Panc1 (cell line): Measurements from ENCODE around the gene TSPAN2. TPM values are rescaled to one million over a fixed set of nuclear protein-coding genes. Genes with fewer than 3 reads are reported as not detected.

Experiments used
- ATAC-seq: fragments of 200-7000 bp; cut with Tn5 transposase; 2 replicates; pipeline ENCODE4 v1.9.1; 2020; ENCODE audit warnings: mild to moderate bottlenecking, moderate library complexity
- BruUV-seq: library from RNA; stranded (reverse); fragments of 400-500 nt; replicated peaks from 2 replicates; lab custom pipeline; 2021; lab: Mats Ljungman, UMichigan
- CTCF ChIA-PET: fragments of 300-600 bp; sonication (Branson Sonifier 250); formaldehyde crosslinking; loops from one replicate; lab custom pipeline; 2022; ENCODE audit warnings: antibody characterized with exemption; lab: Charles Lee
- POLR2A ChIA-PET: fragments of 300-600 bp; sonication (Branson Sonifier 250); formaldehyde crosslinking; loops from one replicate; lab custom pipeline; 2022; ENCODE audit warnings: antibody characterized with exemption; lab: Charles Lee
- DNase-seq: peaks from one replicate; pipeline ENCODE4 v3.0.0-alpha.2; 2010; ENCODE audit warnings: low read depth, low spot score
- H3K27ac ChIP-seq: 2 replicates; pipeline ENCODE4 v1.5.1; 2011; ENCODE audit warnings: mild to moderate bottlenecking, low read length, inconsistent platforms
- H3K27me3 ChIP-seq: fragments of 200-500 bp; sonication (Bioruptor generic); 2 replicates; pipeline ENCODE4 v1.6.0; 2014; ENCODE audit warnings: low read length, inconsistent platforms; ENCODE audit not compliant: control insufficient read depth, insufficient read depth
- H3K36me3 ChIP-seq: fragments of 200-500 bp; sonication (Bioruptor generic); 2 replicates; pipeline ENCODE4 v1.5.1; 2014; ENCODE audit warnings: inconsistent platforms, mild to moderate bottlenecking, low read length, moderate library complexity; ENCODE audit not compliant: control insufficient read depth, insufficient read depth
- H3K4me1 ChIP-seq: 2 replicates; pipeline ENCODE4 v1.5.1; 2011; ENCODE audit warnings: inconsistent platforms, mild to moderate bottlenecking, low read length, moderate library complexity; ENCODE audit not compliant: control insufficient read depth, insufficient read depth
- H3K4me3 ChIP-seq, 2 experiments: 2 replicates each; pipeline ENCODE4 v1.5.1; 2011 to 2012; ENCODE audit warnings: low read depth in 2 of 2, low read length in 2 of 2, mild to moderate bottlenecking in 2 of 2, inconsistent platforms in 1 of 2, moderate library complexity in 1 of 2
- H3K9me3 ChIP-seq: fragments of 200-500 bp; sonication (Bioruptor generic); 2 replicates; pipeline ENCODE4 v1.5.1; 2014; ENCODE audit warnings: low read depth, mild to moderate bottlenecking, inconsistent platforms, low read length, moderate library complexity; ENCODE audit not compliant: control insufficient read depth, insufficient read depth
- CTCF ChIP-seq: fragments of 450-650 bp; IDR thresholded peaks from 2 replicates; pipeline ENCODE4 v1.5.1; 2017; ENCODE audit warnings: mild to moderate bottlenecking
- POLR2AphosphoS5 ChIP-seq: IDR thresholded peaks from 2 replicates; pipeline ENCODE4 v1.6.1; 2012; ENCODE audit warnings: mild to moderate bottlenecking, low read depth, low read length, moderate library complexity
- SIN3A ChIP-seq: IDR thresholded peaks from 2 replicates; pipeline ENCODE4 v1.6.1; 2012; ENCODE audit warnings: low read depth, mild to moderate bottlenecking, low read length, moderate library complexity, borderline replicate concordance; ENCODE audit not compliant: insufficient read depth
- TCF7L2 ChIP-seq: IDR thresholded peaks from 2 replicates; pipeline ENCODE4 v1.6.1; 2011; ENCODE audit warnings: mild to moderate bottlenecking, low read depth, low read length, inconsistent platforms
- in situ Hi-C: cut with HindIII; loops from 2 replicates; pipeline ENCODE4 v1.10.0; 2016; ENCODE audit warnings: low sequenced_read_pairs, low pct_unique_long_range_greater_than_20kb
- intact Hi-C: fragments of 100-400 bp; cut with micrococcal nuclease; formaldehyde crosslinking; loops from one replicate; pipeline ENCODE4 v1.10.0; 2022; ENCODE audit not compliant: unreplicated experiment
- total RNA-seq: library from RNA; stranded (reverse); gene quantifications from one replicate; pipeline ENCODE4 v1.2.1, GENCODE V29; 2021; ENCODE audit not compliant: unreplicated experiment
- TF ChIP-seq, protein P1 (sequence below), 2 experiments: IDR thresholded peaks; 2 replicates each; pipeline ENCODE4 v1.6.1; 2011 to 2012; ENCODE audit warnings: low read depth in 2 of 2, control low read depth in 1 of 2, low read length in 1 of 2, mild to moderate bottlenecking in 1 of 2, moderate library complexity in 1 of 2; ENCODE audit not compliant: insufficient read depth in 1 of 2

The TSPAN2 gene
- total RNA-seq, 1 experiment from 2014 or later, result not detected

GRCh38 chr1:115067161-115067859 lies 22.0 kb downstream of the TSPAN2 start:
- in situ Hi-C loops (no loop called here), intact Hi-C loops (no loop called here)
- ChIA-PET POLR2A (no interaction called here), CTCF (no interaction called here)
- no TSS peak for BruUV-seq
- no peaks in the 10 kb centered on the region for H3K4me1 ChIP-seq
- ATAC-seq, result no peak
- no peaks in the 10 kb centered on the region for H3K9me3 ChIP-seq
- TF ChIP-seq SIN3A (no peak), POLR2AphosphoS5 (no peak), TCF7L2 (no peak), CTCF (no peak)
- TF ChIP-seq, protein P1, sequence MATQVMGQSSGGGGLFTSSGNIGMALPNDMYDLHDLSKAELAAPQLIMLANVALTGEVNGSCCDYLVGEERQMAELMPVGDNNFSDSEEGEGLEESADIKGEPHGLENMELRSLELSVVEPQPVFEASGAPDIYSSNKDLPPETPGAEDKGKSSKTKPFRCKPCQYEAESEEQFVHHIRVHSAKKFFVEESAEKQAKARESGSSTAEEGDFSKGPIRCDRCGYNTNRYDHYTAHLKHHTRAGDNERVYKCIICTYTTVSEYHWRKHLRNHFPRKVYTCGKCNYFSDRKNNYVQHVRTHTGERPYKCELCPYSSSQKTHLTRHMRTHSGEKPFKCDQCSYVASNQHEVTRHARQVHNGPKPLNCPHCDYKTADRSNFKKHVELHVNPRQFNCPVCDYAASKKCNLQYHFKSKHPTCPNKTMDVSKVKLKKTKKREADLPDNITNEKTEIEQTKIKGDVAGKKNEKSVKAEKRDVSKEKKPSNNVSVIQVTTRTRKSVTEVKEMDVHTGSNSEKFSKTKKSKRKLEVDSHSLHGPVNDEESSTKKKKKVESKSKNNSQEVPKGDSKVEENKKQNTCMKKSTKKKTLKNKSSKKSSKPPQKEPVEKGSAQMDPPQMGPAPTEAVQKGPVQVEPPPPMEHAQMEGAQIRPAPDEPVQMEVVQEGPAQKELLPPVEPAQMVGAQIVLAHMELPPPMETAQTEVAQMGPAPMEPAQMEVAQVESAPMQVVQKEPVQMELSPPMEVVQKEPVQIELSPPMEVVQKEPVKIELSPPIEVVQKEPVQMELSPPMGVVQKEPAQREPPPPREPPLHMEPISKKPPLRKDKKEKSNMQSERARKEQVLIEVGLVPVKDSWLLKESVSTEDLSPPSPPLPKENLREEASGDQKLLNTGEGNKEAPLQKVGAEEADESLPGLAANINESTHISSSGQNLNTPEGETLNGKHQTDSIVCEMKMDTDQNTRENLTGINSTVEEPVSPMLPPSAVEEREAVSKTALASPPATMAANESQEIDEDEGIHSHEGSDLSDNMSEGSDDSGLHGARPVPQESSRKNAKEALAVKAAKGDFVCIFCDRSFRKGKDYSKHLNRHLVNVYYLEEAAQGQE (IDR thresholded peaks at IDR 0.05; ENCODE audit: insufficient read depth in 1 of 2, low read depth in 2 of 2, low read length in 1 of 2), result no peak
- no peak overlapping the region for H3K4me3 ChIP-seq
- no peaks in the 10 kb centered on the region for H3K27me3 ChIP-seq
- DNase-seq, result no peak
- H3K27ac ChIP-seq, result no peak overlapping the region
- no peaks in the 10 kb centered on the region for H3K36me3 ChIP-seq

DNA sequence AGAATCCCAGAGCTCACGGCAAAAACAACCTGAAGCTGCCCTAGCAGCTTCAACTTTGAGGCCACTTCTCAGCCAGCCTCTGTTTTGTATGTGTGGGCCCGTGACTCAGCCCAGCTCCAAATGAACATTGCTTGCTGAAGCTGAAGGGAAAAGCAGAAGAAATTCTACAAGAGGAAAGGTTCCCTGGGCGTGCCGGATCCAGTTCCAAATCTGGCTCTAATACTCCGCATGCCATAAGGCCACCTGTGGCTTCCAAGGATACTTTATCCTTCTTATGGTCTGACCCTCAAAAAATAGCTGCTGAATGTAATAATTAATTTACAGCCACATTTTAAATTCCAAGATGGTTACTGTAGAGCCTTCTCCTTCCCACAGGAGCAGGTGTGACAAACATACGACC lies 24.3 kb downstream of the TSPAN2 start:
- TF ChIP-seq, protein P1 (IDR thresholded peaks at IDR 0.05; ENCODE audit: insufficient read depth in 1 of 2, low read depth in 2 of 2, low read length in 1 of 2), result no peak
- TF ChIP-seq POLR2AphosphoS5, result no peak
- TF ChIP-seq TCF7L2, result no peak
- no peak for TF ChIP-seq SIN3A
- Histone ChIP-seq H3K4me1 (no peaks in the 10 kb centered on the region), H3K27me3 (no peaks in the 10 kb centered on the region), H3K4me3 (no peak overlapping the region), H3K36me3 (no peaks in the 10 kb centered on the region), H3K9me3 (no peaks in the 10 kb centered on the region), H3K27ac (no peak overlapping the region)
- CTCF ChIA-PET, result no interaction called here
- in situ Hi-C loops (no loop called here), intact Hi-C loops (no loop called here)
- POLR2A ChIA-PET, result no interaction called here
- DNase-seq, result no peak
- BruUV-seq, result no TSS peak
- ATAC-seq, result no peak
